PFSK-1 (cell line): ENCODE results near the gene ZEB2.

Experiments used
- FOXP2 ChIP-seq: optimal IDR thresholded peaks from 2 replicates; pipeline ENCODE3; 2011; ENCODE audit warnings: borderline replicate concordance, control low read depth, inconsistent platforms; ENCODE audit not compliant: insufficient read depth; ENCODE audit errors: extremely low read length, extremely low read depth
- POLR2AphosphoS5 ChIP-seq: IDR thresholded peaks from 2 replicates; pipeline ENCODE4 v1.6.1; 2012; ENCODE audit warnings: low read depth, mild to moderate bottlenecking, control low read depth, low read length, moderate library complexity
- SIN3A ChIP-seq: IDR thresholded peaks from 2 replicates; pipeline ENCODE4 v1.6.1; 2012; ENCODE audit warnings: mild to moderate bottlenecking, low read length, moderate library complexity, borderline replicate concordance; ENCODE audit not compliant: insufficient read depth
- TAF1 ChIP-seq: IDR thresholded peaks from 2 replicates; pipeline ENCODE4 v1.6.1; 2012; ENCODE audit warnings: low read length, control low read depth, borderline replicate concordance; ENCODE audit not compliant: insufficient read depth
- TF ChIP-seq, protein P1 (sequence below), 2 experiments: IDR thresholded peaks; 2 replicates each; pipeline versions ENCODE4 v1.6.1 to v1.8.0; 2011 to 2012; ENCODE audit warnings: low read depth in 2 of 2, low read length in 2 of 2, control low read depth in 1 of 2, inconsistent platforms in 1 of 2, mild to moderate bottlenecking in 1 of 2, moderate library complexity in 1 of 2; ENCODE audit not compliant: insufficient read depth in 1 of 2

The ZEB2 gene

DNA sequence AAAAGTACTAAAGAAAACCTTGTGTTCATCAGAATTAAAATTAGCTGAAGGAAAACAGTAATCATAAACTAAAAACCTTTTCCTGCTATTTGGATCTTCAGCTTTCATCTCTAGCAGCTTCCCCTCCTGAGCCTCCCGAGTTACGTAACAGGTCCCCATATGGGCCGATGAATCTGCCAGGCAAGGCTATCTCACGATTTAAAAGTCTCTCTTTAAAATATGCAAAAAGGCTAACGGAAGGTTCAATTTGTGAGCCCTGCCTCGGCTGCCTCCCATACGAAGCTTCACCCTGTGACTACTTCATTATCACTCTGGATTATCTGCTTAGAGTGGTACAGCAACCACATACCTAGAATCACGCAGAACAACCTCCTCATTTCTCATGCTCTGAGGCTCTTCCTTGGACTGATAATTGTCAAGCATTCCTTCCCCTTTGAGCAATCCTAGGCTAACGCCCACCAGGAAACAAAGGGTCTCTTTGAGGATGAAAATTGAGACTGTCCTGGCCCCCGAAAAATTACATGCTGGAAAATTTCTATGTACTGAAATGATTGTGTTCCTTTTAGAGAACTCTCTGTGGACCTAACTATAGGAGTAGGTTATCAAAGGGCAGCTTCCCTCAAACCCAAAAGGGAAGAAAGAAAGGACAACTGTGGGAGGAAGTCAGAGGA, 147.4 kb downstream of the ZEB2 start:
- TF ChIP-seq POLR2AphosphoS5 (no peak), TAF1 (no peak), FOXP2 (no peak), SIN3A (no peak)
- TF ChIP-seq, protein P1, sequence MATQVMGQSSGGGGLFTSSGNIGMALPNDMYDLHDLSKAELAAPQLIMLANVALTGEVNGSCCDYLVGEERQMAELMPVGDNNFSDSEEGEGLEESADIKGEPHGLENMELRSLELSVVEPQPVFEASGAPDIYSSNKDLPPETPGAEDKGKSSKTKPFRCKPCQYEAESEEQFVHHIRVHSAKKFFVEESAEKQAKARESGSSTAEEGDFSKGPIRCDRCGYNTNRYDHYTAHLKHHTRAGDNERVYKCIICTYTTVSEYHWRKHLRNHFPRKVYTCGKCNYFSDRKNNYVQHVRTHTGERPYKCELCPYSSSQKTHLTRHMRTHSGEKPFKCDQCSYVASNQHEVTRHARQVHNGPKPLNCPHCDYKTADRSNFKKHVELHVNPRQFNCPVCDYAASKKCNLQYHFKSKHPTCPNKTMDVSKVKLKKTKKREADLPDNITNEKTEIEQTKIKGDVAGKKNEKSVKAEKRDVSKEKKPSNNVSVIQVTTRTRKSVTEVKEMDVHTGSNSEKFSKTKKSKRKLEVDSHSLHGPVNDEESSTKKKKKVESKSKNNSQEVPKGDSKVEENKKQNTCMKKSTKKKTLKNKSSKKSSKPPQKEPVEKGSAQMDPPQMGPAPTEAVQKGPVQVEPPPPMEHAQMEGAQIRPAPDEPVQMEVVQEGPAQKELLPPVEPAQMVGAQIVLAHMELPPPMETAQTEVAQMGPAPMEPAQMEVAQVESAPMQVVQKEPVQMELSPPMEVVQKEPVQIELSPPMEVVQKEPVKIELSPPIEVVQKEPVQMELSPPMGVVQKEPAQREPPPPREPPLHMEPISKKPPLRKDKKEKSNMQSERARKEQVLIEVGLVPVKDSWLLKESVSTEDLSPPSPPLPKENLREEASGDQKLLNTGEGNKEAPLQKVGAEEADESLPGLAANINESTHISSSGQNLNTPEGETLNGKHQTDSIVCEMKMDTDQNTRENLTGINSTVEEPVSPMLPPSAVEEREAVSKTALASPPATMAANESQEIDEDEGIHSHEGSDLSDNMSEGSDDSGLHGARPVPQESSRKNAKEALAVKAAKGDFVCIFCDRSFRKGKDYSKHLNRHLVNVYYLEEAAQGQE (IDR thresholded peaks at IDR 0.05; ENCODE audit: insufficient read depth in 1 of 2, low read depth in 2 of 2, low read length in 2 of 2), result no peak

DNA sequence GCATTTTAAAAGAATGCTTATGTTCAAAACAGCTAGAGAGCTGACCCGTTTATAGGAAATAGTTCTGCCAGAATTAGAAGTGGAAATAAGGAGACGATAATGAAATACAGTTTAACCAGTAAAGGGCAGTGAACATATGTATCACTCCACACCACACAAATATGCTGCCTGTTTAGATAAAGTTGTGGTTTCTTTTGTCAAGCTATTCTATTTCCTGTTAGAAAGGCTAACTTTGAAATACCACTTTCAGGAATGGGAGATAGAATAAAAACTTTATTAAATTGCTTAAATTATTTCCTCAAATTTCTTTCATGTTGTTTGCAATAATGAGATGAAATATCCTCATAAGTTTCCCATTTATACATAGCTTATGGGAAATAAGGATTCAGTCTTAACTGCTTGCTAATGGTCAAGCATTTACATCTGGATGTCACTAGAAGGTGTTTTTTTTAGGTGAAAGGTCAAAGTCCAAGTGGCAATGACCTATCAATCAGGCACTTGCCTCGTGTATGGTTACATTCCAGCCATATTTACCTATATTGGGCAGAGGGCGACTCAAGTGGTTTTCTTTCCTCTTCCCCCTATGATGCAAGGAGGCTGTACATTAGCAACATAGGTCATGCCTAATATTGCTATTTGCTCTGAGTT, 148.9 kb downstream of the ZEB2 start:
- TF ChIP-seq TAF1, result no peak
- TF ChIP-seq FOXP2, result no peak
- no peak for TF ChIP-seq POLR2AphosphoS5
- TF ChIP-seq SIN3A, result no peak
- TF ChIP-seq, protein P1 (IDR thresholded peaks at IDR 0.05; ENCODE audit: insufficient read depth in 1 of 2, low read depth in 2 of 2, low read length in 2 of 2), result no peak

DNA sequence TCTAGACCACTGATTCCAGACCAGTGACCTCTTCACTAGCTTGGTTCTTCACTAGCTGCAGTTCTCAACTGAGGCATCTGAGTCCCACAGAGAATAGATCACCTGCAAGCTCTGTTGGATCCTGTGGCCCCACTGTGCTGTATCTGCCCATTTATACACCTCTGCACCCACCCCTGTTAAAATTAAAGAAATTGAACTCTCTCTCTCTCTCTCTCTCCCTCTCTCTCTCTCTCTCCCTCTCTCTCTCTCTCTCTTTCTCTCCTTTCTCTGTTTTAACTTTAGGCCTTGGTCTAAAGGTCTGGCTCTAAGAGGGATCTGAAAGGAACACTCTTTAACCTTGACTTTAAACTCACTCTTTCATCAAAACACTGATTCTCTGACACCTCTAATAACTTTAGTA, 150.5 kb downstream of the ZEB2 start:
- TF ChIP-seq POLR2AphosphoS5 (no peak), TAF1 (no peak), SIN3A (no peak), FOXP2 (no peak)
- TF ChIP-seq, protein P1 (IDR thresholded peaks at IDR 0.05; ENCODE audit: insufficient read depth in 1 of 2, low read depth in 2 of 2, low read length in 2 of 2), result no peak

DNA sequence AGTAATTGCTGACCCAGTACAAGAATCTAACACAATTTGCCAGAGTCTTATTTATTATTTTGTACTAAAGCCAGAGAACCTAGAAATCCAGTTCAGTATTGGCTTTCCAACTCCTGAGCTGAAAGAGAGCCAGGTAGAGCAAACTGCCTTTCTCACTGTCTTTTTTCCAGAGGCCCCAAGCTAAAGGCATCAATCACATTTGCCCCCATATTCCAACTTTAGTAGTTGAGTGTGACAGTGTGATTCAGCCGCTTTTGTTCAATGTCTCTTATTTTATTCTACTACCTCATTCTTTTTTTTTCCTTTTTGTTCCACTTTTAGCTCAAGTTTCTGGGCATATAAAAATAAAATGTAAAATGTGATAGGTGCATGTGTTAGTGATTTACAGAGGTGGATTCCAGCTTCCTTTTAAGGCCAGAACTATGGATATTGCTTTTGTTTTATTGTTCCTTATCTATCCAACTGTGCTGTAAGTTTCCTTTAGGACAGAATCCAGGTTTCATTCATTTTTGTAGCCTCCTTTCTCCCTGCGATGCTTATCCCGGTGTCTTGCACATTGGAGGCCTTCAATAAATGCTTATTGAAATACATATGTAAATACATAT, 153.0 kb downstream of the ZEB2 start:
- no peak for TF ChIP-seq SIN3A
- no peak for TF ChIP-seq FOXP2
- no peak for TF ChIP-seq POLR2AphosphoS5
- TF ChIP-seq, protein P1 (IDR thresholded peaks at IDR 0.05; ENCODE audit: insufficient read depth in 1 of 2, low read depth in 2 of 2, low read length in 2 of 2), result no peak
- no peak for TF ChIP-seq TAF1
